ENCODE results near the gene FBXO41.

GRCh38 chr2:73253901-73254300 lies 30.4 kb downstream of the FBXO41 start:
- TF ChIP-seq MTA1 (IDR thresholded peaks at IDR 0.05; ENCODE audit: borderline replicate concordance) (no peak), GABPA (tag; conservative IDR thresholded peaks at IDR 0.05; ENCODE audit: low read depth) (no peak), ZNF592 (IDR thresholded peaks at IDR 0.05) (no peak), RNF219 (CRISPR knock-in tag; IDR thresholded peaks at IDR 0.05) (no peak), ZNF740 (CRISPR knock-in tag; IDR thresholded peaks at IDR 0.05) (no peak), ZNF740 (tag; IDR thresholded peaks at IDR 0.05) (no peak), ZBTB7A (IDR thresholded peaks at IDR 0.05; ENCODE audit: borderline replicate concordance, control insufficient read depth, low read depth, low read length) (no peak), CTCF (IDR thresholded peaks at IDR 0.05 in 2 of 3, conservative IDR thresholded peaks at IDR 0.05 in 1 of 3; ENCODE audit: insufficient read depth in 2 of 3, low read depth in 1 of 3, low read length in 3 of 3) (no peak), ZC3H4 (CRISPR knock-in tag; IDR thresholded peaks at IDR 0.05; ENCODE audit: borderline replicate concordance) (no peak)
